Measurements from ENCODE around the gene SIM2.

- TF ChIP-seq POLR2A (IDR thresholded peaks at IDR 0.05) (no peak), CTCF (IDR thresholded peaks at IDR 0.05) (no peak), POLR2AphosphoS5 (IDR thresholded peaks at IDR 0.05) (no peak)
These were observed 29.0 kb downstream of the SIM2 start for GRCh38 chr21:36727866-36728265.

Data from suprapubic skin (tissue), 4 donors.